GM12878 (cell line): ENCODE data around the gene THBS3. TPM values are rescaled to one million over a fixed set of nuclear protein-coding genes. Genes with fewer than 3 reads are reported as not detected.
"Not testable (repeated sequence)": the region's sequence is repeated elsewhere in the genome, so short reads cannot be mapped to it uniquely, and the experiment has no call there.

Experiments
- ATAC-seq: fragments of 200-7000 bp; cut with Tn5 transposase; 3 replicates; pipeline ENCODE4 v1.9.1; 2020; ENCODE audit warnings: mild to moderate bottlenecking, moderate library complexity
- BruUV-seq: library from RNA; stranded (reverse); fragments of 400-500 nt; replicated peaks from 2 replicates; lab custom pipeline; 2021; lab: Mats Ljungman, UMichigan
- CTCF ChIA-PET: fragments of 300-600 bp; sonication (Branson Sonifier 250); formaldehyde crosslinking; extraction: SDS; loops from one replicate; lab custom pipeline; 2021; ENCODE audit warnings: inconsistent platforms; lab: Yijun Ruan, JAX
- POLR2A ChIA-PET: fragments of 350-600 bp; formaldehyde crosslinking; extraction: SDS; loops from one replicate; lab custom pipeline; 2021; ENCODE audit warnings: inconsistent platforms; lab: Charles Lee
- RAD21 ChIA-PET: fragments of 300-600 bp; sonication (Branson Sonifier 250); formaldehyde crosslinking; loops from one replicate; lab custom pipeline; 2023; ENCODE audit warnings: antibody characterized with exemption; ENCODE audit not compliant: unreplicated experiment; lab: Charles Lee
- SMC1A ChIA-PET: fragments of 300-600 bp; sonication (Branson Sonifier 250); formaldehyde crosslinking; loops from one replicate; lab custom pipeline; 2023; ENCODE audit not compliant: unreplicated experiment, uncharacterized antibody; lab: Charles Lee
- DNase-seq: peaks from one replicate; pipeline ENCODE4 v3.0.0-alpha.2; 2011; ENCODE audit warnings: low read depth, low spot score
- FAIRE-seq: peaks from 3 replicates; lab custom pipeline; 2011; peaks lifted over from hg19 to GRCh38; lab: Jason Lieb, UNC
- H2AFZ ChIP-seq: 2 replicates; pipeline ENCODE4 v1.6.0; 2011; ENCODE audit warnings: low read depth, low read length, control low read depth; ENCODE audit not compliant: control insufficient read depth
- H3K27ac ChIP-seq: 2 replicates; pipeline ENCODE4 v1.5.1; 2011; ENCODE audit warnings: control low read depth; ENCODE audit not compliant: control insufficient read depth, insufficient read depth
- H3K27me3 ChIP-seq, 2 experiments: replicated peaks in 1 of 2; 2 replicates each; pipeline versions ENCODE4 v1.6.0 to v1.6.1; 2011; ENCODE audit warnings: low read length in 1 of 2; ENCODE audit not compliant: control insufficient read depth in 2 of 2, insufficient read depth in 2 of 2
- H3K36me3 ChIP-seq, 2 experiments: 2 replicates each; pipeline ENCODE4 v1.5.1; 2011; ENCODE audit warnings: low read length in 1 of 2; ENCODE audit not compliant: control insufficient read depth in 2 of 2, insufficient read depth in 2 of 2
- H3K4me1 ChIP-seq: 2 replicates; pipeline ENCODE4 v1.6.1; 2011; ENCODE audit warnings: mild to moderate bottlenecking, low read length, moderate library complexity, mixed read lengths; ENCODE audit not compliant: control insufficient read depth, insufficient read depth
- H3K4me2 ChIP-seq: 2 replicates; pipeline ENCODE4 v1.6.0; 2011; ENCODE audit warnings: control low read depth; ENCODE audit not compliant: control insufficient read depth, insufficient read depth
- H3K4me3 ChIP-seq: fragments of 200-600 bp; sonication (generic); 2 replicates; pipeline ENCODE4 v1.5.1; 2016
- H3K79me2 ChIP-seq: 2 replicates; pipeline ENCODE4 v1.6.0; 2011; ENCODE audit warnings: low read length; ENCODE audit not compliant: control insufficient read depth, insufficient read depth
- H3K9ac ChIP-seq: 2 replicates; pipeline ENCODE4 v1.8.0; 2011; ENCODE audit warnings: low read length, control low read depth, mixed read lengths; ENCODE audit not compliant: control insufficient read depth, insufficient read depth
- H3K9me3 ChIP-seq: replicated peaks from 3 replicates; pipeline ENCODE4 v1.5.1; 2011; ENCODE audit warnings: mild to moderate bottlenecking, low read length; ENCODE audit not compliant: control insufficient read depth, insufficient read depth
- H4K20me1 ChIP-seq: 2 replicates; pipeline ENCODE4 v1.6.0; 2011; ENCODE audit not compliant: control insufficient read depth, insufficient read depth
- WGBS: methylation state at CpG from one replicate; pipeline ENCODE4 v1.1.6; 2016; ENCODE audit warnings: low lambda C conversion rate; ENCODE audit not compliant: insufficient replicate concordance, insufficient coverage; ENCODE audit errors: missing lambda C conversion rate; 5-methylcytosine and 5-hydroxymethylcytosine counted together
- in situ Hi-C: fragments of 300-500 bp; cut with MboI; formaldehyde crosslinking; loops from 9 replicates; pipeline ENCODE4 v1.14.3; 2018; ENCODE audit warnings: mixed read lengths
- intact Hi-C: fragments of 100-400 bp; cut with micrococcal nuclease; formaldehyde crosslinking; loops from one replicate; pipeline ENCODE4 v1.14.2; 2022; ENCODE audit not compliant: unreplicated experiment
- polyA plus RNA-seq, 11 experiments: library from polyadenylated mRNA; depleted of rRNA in 4 of 11; unstranded in 6 of 11; stranded (reverse) in 5 of 11; fragments of >200 nt; fragmentation: Nextera tagmentation in 4 of 11; fragmentation: Illumina TruSeq in 1 of 11; extraction: Ambion mirVana in 4 of 11; extraction: Trizol in 1 of 11; gene quantifications; 1 replicate in 1 of 11; 2 replicates in 10 of 11; pipeline versions ENCODE4 v1.2.1 to v1.2.3, GENCODE V29; 2011 to 2016; ENCODE audit warnings: inconsistent platforms in 2 of 11, missing spikeins in 2 of 11, low read depth in 1 of 11
- total RNA-seq, 4 experiments: library from RNA; depleted of rRNA in 3 of 4; stranded (reverse); fragments of >200 nt in 3 of 4; fragmentation: Illumina TruSeq in 1 of 4; extraction: Trizol in 1 of 4; gene quantifications; 2 replicates each; pipeline versions ENCODE4 v1.2.1 to v1.2.3, GENCODE V29; 2013 to 2021

Gene THBS3
- total and polyA plus RNA-seq, 10 of the 15 experiments (the other 5 are each of a cell fraction or from before 2014, with no cell fraction given), result 0.66 to 3.6 (median 2.0) TPM

DNA sequence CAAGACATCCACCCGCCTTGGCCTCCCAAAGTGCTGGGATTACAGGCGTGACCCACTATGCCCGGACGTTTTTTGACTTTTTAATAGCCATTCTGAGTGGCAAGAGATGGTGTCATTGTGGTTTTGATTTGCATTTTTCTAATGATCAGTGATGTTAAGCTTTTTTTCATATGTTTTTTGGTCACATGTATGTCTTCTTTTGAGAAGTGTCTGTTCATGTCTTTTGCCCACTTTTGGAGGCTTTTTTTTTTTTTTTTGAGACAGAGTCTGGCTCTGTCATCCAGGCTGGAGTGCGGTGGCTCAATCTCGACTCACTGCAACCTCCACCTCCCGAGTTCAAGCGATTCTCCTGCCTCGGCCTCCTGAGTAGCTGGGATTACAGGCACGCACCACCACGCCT, 43.1 kb downstream of the THBS3 start:
- BruUV-seq, H4K20me1 ChIP-seq, H3K4me2 ChIP-seq, RAD21 ChIA-PET, FAIRE-seq, H3K9me3 ChIP-seq, H3K79me2 ChIP-seq, ATAC-seq, DNase-seq, H3K27me3 ChIP-seq, H3K36me3 ChIP-seq, intact Hi-C loops, H3K9ac ChIP-seq, H3K27ac ChIP-seq, H3K4me3 ChIP-seq, H2AFZ ChIP-seq, H3K4me1 ChIP-seq: not testable (repeated sequence)
- ChIA-PET SMC1A (interaction anchor here (2.0 kb wide), 1 partner anchor 73 kb away, joined by 7 read pairs; no protein-coding TSS in a partner anchor), CTCF (interaction anchor here (1.4 to 12.1 kb wide), 3 partner anchors 8 to 74 kb away, joined by 6 to 284 read pairs (median 89); partner anchors contain the start of gene KRTCAP2), POLR2A (interaction anchor here (0.6 to 0.7 kb wide), 3 partner anchors 15 to 918 kb away, joined by 3 to 5 read pairs (median 4); no protein-coding TSS in a partner anchor)
- 58% methylated on average over 11 of the region's 11 CpGs for WGBS
- in situ Hi-C loops, result loop anchor here (5.0 kb wide), 1 partner anchor 72 kb away; no protein-coding TSS in a partner anchor

DNA sequence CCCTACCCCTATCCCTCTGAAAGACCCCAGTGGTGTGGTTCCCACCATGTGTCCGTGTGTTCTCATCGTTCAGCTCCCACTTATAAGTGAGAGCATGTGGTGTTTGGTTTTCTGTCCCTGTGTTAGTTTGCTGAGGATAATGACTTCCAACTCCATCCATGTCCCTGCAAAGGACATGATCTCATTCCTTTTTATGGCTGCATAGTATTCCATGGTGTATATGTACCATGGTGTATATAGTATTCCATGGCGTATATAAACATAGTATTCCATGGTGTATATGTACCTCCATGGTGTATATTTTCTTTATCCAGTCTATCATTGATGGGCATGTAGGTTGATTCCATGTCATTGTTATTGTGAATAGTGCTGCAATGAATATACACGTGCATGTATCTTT, 43.9 kb downstream of the THBS3 start:
- H3K4me3 ChIP-seq, intact Hi-C loops, ATAC-seq, H3K36me3 ChIP-seq, H3K4me1 ChIP-seq, FAIRE-seq, DNase-seq, H3K9me3 ChIP-seq, H3K27ac ChIP-seq, BruUV-seq, in situ Hi-C loops, H3K79me2 ChIP-seq, RAD21 ChIA-PET, H3K27me3 ChIP-seq, H4K20me1 ChIP-seq, H3K9ac ChIP-seq, H3K4me2 ChIP-seq, H2AFZ ChIP-seq: not testable (repeated sequence)
- SMC1A ChIA-PET, result interaction anchor here (0.7 kb wide), 1 partner anchor 435 kb away, joined by 3 read pairs; no protein-coding TSS in a partner anchor
- CTCF ChIA-PET, result interaction anchor here (1.4 to 12.1 kb wide), 3 partner anchors 9 to 73 kb away, joined by 6 to 284 read pairs (median 89); partner anchors contain the start of gene KRTCAP2
- POLR2A ChIA-PET, result interaction anchor here (0.6 kb wide), 1 partner anchor 473 kb away, joined by 3 read pairs; no protein-coding TSS in a partner anchor
- 84% methylated on average over 4 of the region's 4 CpGs for WGBS

DNA sequence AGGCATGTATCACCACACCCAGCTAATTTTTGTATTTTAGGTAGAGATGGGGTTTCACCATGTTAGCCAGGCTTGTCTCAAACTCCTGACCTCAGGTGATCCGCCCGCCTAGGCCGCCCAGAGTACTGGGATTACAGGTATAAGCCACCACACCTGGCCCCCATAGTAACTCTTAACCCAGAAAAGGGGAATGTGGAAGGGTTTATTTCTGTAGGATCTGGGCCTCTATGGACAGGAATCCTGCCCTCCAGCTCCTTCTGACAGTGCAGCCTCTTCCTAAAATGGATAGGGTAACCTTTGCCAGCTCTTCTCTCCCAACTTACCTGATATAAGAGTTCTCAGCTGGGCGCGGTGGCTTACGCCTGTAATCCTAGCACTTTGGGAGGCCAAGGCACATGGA, 45.1 kb downstream of the THBS3 start:
- H3K4me3 ChIP-seq, H3K79me2 ChIP-seq, H3K36me3 ChIP-seq, H3K9ac ChIP-seq, H3K27me3 ChIP-seq, in situ Hi-C loops, H3K4me1 ChIP-seq, H3K27ac ChIP-seq, H3K9me3 ChIP-seq, H2AFZ ChIP-seq, H3K4me2 ChIP-seq, intact Hi-C loops, SMC1A ChIA-PET, DNase-seq, ATAC-seq, BruUV-seq, RAD21 ChIA-PET, FAIRE-seq, H4K20me1 ChIP-seq: not testable (repeated sequence)
- WGBS, result 84% methylated on average over 6 of the region's 6 CpGs
- CTCF ChIA-PET, result interaction anchor here (0.9 to 1.1 kb wide), 3 partner anchors 10 to 71 kb away, joined by 3 to 6 read pairs (median 5); partner anchors contain the start of gene KRTCAP2
- POLR2A ChIA-PET, result interaction anchor here (0.7 kb wide), 2 partner anchors 11 to 1428 kb away, joined by 5 to 8 read pairs; no protein-coding TSS in a partner anchor
